SU-DHL-6 (cell line): Measurements from ENCODE around the gene IL1A.

Source experiments
- H2AFZ ChIP-seq: fragments of 200-600 bp; sonication (generic); 2 replicates; pipeline ENCODE4 v1.6.1; 2014; ENCODE audit warnings: low read depth, mild to moderate bottlenecking, moderate library complexity, mixed read lengths, antibody characterized with exemption, low read length; ENCODE audit not compliant: severe bottlenecking
- H3F3A ChIP-seq: fragments of 200-600 bp; shearing (Covaris generic); 2 replicates; pipeline ENCODE4 v1.6.0; 2016; ENCODE audit warnings: antibody characterized with exemption, mild to moderate bottlenecking; ENCODE audit not compliant: insufficient read depth
- H3K27ac ChIP-seq: fragments of 200-600 bp; sonication (generic); 2 replicates; pipeline ENCODE4 v1.5.1; 2016; ENCODE audit warnings: low read depth, mild to moderate bottlenecking, low read length, moderate library complexity, mixed read lengths
- H3K27me3 ChIP-seq: fragments of 200-600 bp; sonication (generic), shearing (Covaris generic); 2 replicates; pipeline ENCODE4 v1.6.0; 2014; ENCODE audit warnings: mild to moderate bottlenecking, low read length
- H3K36me3 ChIP-seq: fragments of 200-600 bp; sonication (generic); 2 replicates; pipeline ENCODE4 v1.6.1; 2014; ENCODE audit warnings: mild to moderate bottlenecking, low read length, mixed read lengths
- H3K4me2 ChIP-seq: fragments of 300-600, 200-600 bp; shearing (Covaris generic), sonication (generic); 2 replicates; pipeline ENCODE4 v1.6.0; 2014; ENCODE audit warnings: low read length, low read depth, mild to moderate bottlenecking; ENCODE audit not compliant: poor library complexity, severe bottlenecking
- H3K4me3 ChIP-seq: fragments of 200-600 bp; sonication (generic); 2 replicates; pipeline ENCODE4 v1.5.1; 2014; ENCODE audit warnings: antibody characterized with exemption, low read length, mild to moderate bottlenecking, mixed read lengths; ENCODE audit not compliant: insufficient read depth, poor library complexity, severe bottlenecking
- H3K79me2 ChIP-seq: fragments of 200-600 bp; sonication (generic); 2 replicates; pipeline ENCODE4 v1.6.1; 2014; ENCODE audit warnings: mild to moderate bottlenecking, low read length, moderate library complexity; ENCODE audit not compliant: insufficient read depth
- H3K9ac ChIP-seq: fragments of 200-600 bp; sonication (generic); 2 replicates; pipeline ENCODE4 v1.7.0; 2014; ENCODE audit warnings: mild to moderate bottlenecking, low read length
- H3K9me2 ChIP-seq: fragments of 200-600 bp; sonication (generic); replicated peaks from 2 replicates; pipeline ENCODE4 v1.6.1; 2014; ENCODE audit warnings: low read length; ENCODE audit not compliant: insufficient read depth
- H3K9me3 ChIP-seq: fragments of 200-600 bp; sonication (generic); 2 replicates; pipeline ENCODE4 v1.6.1; 2014; ENCODE audit warnings: low read length, mixed read lengths; ENCODE audit not compliant: insufficient read depth
- H4K20me1 ChIP-seq: fragments of 200-600 bp; sonication (generic); 2 replicates; pipeline ENCODE4 v1.6.1; 2014; ENCODE audit warnings: low read depth, mild to moderate bottlenecking, antibody characterized with exemption, low read length, moderate library complexity, mixed read lengths
- CTCF ChIP-seq: fragments of 200-600 bp; sonication (generic); IDR thresholded peaks from one replicate; pipeline ENCODE4 v1.5.1; 2017; ENCODE audit warnings: antibody characterized with exemption, mild to moderate bottlenecking, low read length, moderate library complexity; ENCODE audit not compliant: insufficient read depth, poor library complexity, severe bottlenecking
- EZH2phosphoT487 ChIP-seq: fragments of 200-600 bp; sonication (generic), shearing (Covaris generic); conservative IDR thresholded peaks from 2 replicates; pipeline ENCODE4 v1.6.1; 2018; ENCODE audit warnings: mild to moderate bottlenecking, antibody characterized with exemption, low read length, moderate library complexity, mixed read lengths

Gene IL1A

DNA sequence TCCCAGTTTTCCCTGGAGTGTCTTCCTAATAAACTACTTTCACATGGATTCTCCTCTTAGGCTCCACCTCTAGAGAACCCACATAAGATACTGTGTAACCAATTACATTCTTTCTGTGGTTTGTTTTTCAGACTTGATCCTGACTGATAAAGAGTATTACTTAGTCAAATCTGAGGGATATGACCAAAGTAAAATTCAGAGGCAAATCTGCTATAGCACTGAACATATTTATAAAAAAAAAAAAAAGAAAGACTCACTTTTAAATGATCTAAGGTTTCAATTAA lies 33.8 kb downstream of the IL1A start:
- Histone ChIP-seq H3F3A (peaks cover 18% of the 10 kb centered on the region), H4K20me1 (peaks cover 7% of the 10 kb centered on the region; the same call in 1 of the 2 replicates), H3K27me3 (no peaks in the 10 kb centered on the region), H3K4me3 (no peak overlapping the region), H3K9ac (no peak overlapping the region), H3K27ac (no peak overlapping the region), H3K79me2 (peaks cover 41% of the 10 kb centered on the region), H3K36me3 (peaks cover 59% of the 10 kb centered on the region), H3K9me3 (no peaks in the 10 kb centered on the region), H3K4me2 (no peak overlapping the region), H3K9me2 (no peaks in the 10 kb centered on the region), H2AFZ (no peak overlapping the region)
- no peak for TF ChIP-seq EZH2phosphoT487
- TF ChIP-seq CTCF = no peak

- no peaks in the 10 kb centered on the region for H3K27me3 ChIP-seq
- no peak overlapping the region for H3K27ac ChIP-seq
- H3K79me2 ChIP-seq = peaks cover 39% of the 10 kb centered on the region
- no peak overlapping the region for H3K4me2 ChIP-seq
- H4K20me1 ChIP-seq = peaks cover 7% of the 10 kb centered on the region; the same call in 1 of the 2 replicates
- TF ChIP-seq EZH2phosphoT487 = no peak
- TF ChIP-seq CTCF = peak; percentile 95
- H3F3A ChIP-seq = peaks cover 18% of the 10 kb centered on the region
- no peak overlapping the region for H3K4me3 ChIP-seq
- no peaks in the 10 kb centered on the region for H3K9me3 ChIP-seq
- no peaks in the 10 kb centered on the region for H3K9me2 ChIP-seq
- no peak overlapping the region for H2AFZ ChIP-seq
- H3K36me3 ChIP-seq = peaks cover 56% of the 10 kb centered on the region
- no peak overlapping the region for H3K9ac ChIP-seq
Observed at GRCh38 chr2:112749755-112750559, 34.3 kb downstream of the IL1A start.

- no peak overlapping the region for H3K9ac ChIP-seq
- no peaks in the 10 kb centered on the region for H3K27me3 ChIP-seq
- no peaks in the 10 kb centered on the region for H3K9me3 ChIP-seq
- H3F3A ChIP-seq = 0 out of 2 replicates have a peak, but pooled peaks cover 10% of the 10 kb centered on the region
- H3K4me2 ChIP-seq = no peak overlapping the region
- TF ChIP-seq EZH2phosphoT487 (no peak), CTCF (no peak)
- H3K36me3 ChIP-seq = peaks cover 31% of the 10 kb centered on the region
- H4K20me1 ChIP-seq = no peaks in the 10 kb centered on the region
- no peaks in the 10 kb centered on the region for H3K9me2 ChIP-seq
- H3K4me3 ChIP-seq = no peak overlapping the region
- H3K27ac ChIP-seq = no peak overlapping the region
- no peaks in the 10 kb centered on the region for H3K79me2 ChIP-seq
- H2AFZ ChIP-seq = no peak overlapping the region
Observed at GRCh38 chr2:112740527-112740926, 43.8 kb downstream of the IL1A start.
